Thyroid gland (tissue), 4 donors: ENCODE data around the gene CD38. TPM values are rescaled to one million over a fixed set of nuclear protein-coding genes. Genes with fewer than 3 reads are reported as not detected.

Experiments used
- DNase-seq, 2 donors: peaks; one replicate each; pipeline ENCODE4 v3.0.0-alpha.2; 2019
- H3K27ac ChIP-seq, 3 donors: fragments of 200-600 bp; sonication (generic); 1 replicate in 2 of 3; 2 replicates in 1 of 3; pipeline ENCODE4 v1.5.1; 2016 to 2019; ENCODE audit warnings: mild to moderate bottlenecking in 1 of 3, moderate library complexity in 1 of 3
- H3K27me3 ChIP-seq: fragments of 200-600 bp; sonication (generic); one replicate; pipeline ENCODE4 v1.5.1; 2019
- H3K36me3 ChIP-seq, 2 donors: fragments of 200-600 bp; sonication (generic); one replicate each; pipeline ENCODE4 v1.5.1; 2016 to 2019
- H3K4me1 ChIP-seq, 2 donors: fragments of 200-600 bp; sonication (generic); one replicate each; pipeline ENCODE4 v1.5.1; 2017 to 2019
- H3K4me3 ChIP-seq, 3 donors: fragments of 200-600 bp; sonication (generic); replicated peaks in 1 of 3; 1 replicate in 2 of 3; 2 replicates in 1 of 3; pipeline ENCODE4 v1.5.1; 2016; ENCODE audit warnings: mild to moderate bottlenecking in 1 of 3
- H3K9me3 ChIP-seq: fragments of 200-600 bp; sonication (generic); one replicate; pipeline ENCODE4 v1.5.1; 2017
- CTCF ChIP-seq, 6 experiments: fragments of 200-600 bp in 3 of 6; fragments of 450-650 bp in 3 of 6; sonication (generic) in 3 of 6; IDR thresholded peaks; one replicate each; pipeline ENCODE4 v1.5.1; 2016 to 2019; ENCODE audit warnings: antibody characterized with exemption in 6 of 6, mild to moderate bottlenecking in 2 of 6, inconsistent platforms in 1 of 6, moderate library complexity in 1 of 6
- POLR2A ChIP-seq, 2 donors: fragments of 450-650 bp; IDR thresholded peaks; one replicate each; pipeline ENCODE4 v1.6.1; 2017; ENCODE audit warnings: antibody characterized with exemption in 2 of 2, mild to moderate bottlenecking in 2 of 2, moderate library complexity in 1 of 2
- WGBS, 2 donors: methylation state at CpG; one replicate each; pipeline ENCODE4 v1.1.5; 2017; 5-methylcytosine and 5-hydroxymethylcytosine counted together
- intact Hi-C: fragments of 100-400 bp; cut with DNase I; formaldehyde crosslinking; loops from one replicate; pipeline ENCODE4 v1.15.1; 2023
- total RNA-seq, 4 donors: library from RNA; depleted of rRNA; stranded (reverse); fragments of >200 nt; gene quantifications; one replicate each; pipeline ENCODE4 v1.2.3, GENCODE V29; 2016

Gene CD38
- total RNA-seq, 4 donors from 2014 or later: 3.7 to 13.3 (median 9.5) TPM

DNA sequence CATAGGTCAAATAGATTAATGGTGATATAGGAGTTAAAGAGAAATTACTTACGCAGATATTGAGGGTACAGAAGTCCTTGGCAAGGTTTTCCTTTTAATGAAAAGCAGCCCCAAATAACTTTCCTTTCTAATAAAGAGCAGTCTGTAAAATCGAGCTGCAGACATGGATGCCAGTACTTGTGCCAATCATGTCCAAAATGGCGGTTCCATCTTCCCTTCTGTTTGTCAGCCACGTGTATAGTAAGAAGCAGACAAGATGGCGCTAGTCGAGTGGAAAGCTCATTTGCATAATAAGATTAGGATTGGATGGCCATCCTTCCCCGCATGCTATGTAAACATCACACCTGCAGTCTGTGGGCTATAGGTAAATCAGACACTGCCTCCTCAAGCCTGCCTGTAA is 92.0 kb downstream of the CD38 start:
- DNase-seq: no peak
- no peaks in the 10 kb centered on the region for H3K36me3 ChIP-seq
- WGBS, 2 donors: 81 to 83% methylated on average over 7 of the region's 7 CpGs
- H3K4me1 ChIP-seq: no peaks in the 10 kb centered on the region
- no peak overlapping the region for H3K27ac ChIP-seq
- H3K4me3 ChIP-seq: no peak overlapping the region
- intact Hi-C loops: no loop called here
- H3K9me3 ChIP-seq: no peaks in the 10 kb centered on the region
- H3K27me3 ChIP-seq: no peaks in the 10 kb centered on the region
- no peak for TF ChIP-seq POLR2A (IDR thresholded peaks at IDR 0.05)
- no peak for TF ChIP-seq CTCF (IDR thresholded peaks at IDR 0.05)

GRCh38 chr4:15870921-15871664 is 93.0 kb downstream of the CD38 start:
- no peak for TF ChIP-seq POLR2A (IDR thresholded peaks at IDR 0.05)
- no peak for TF ChIP-seq CTCF (IDR thresholded peaks at IDR 0.05)
- intact Hi-C loops: no loop called here
- no peaks in the 10 kb centered on the region for H3K9me3 ChIP-seq
- WGBS, 2 donors: 84 to 91% methylated on average over 4 of the region's 4 CpGs
- no peak overlapping the region for H3K27ac ChIP-seq
- H3K4me1 ChIP-seq: no peaks in the 10 kb centered on the region
- DNase-seq: no peak
- H3K27me3 ChIP-seq: no peaks in the 10 kb centered on the region
- no peaks in the 10 kb centered on the region for H3K36me3 ChIP-seq
- H3K4me3 ChIP-seq: no peak overlapping the region

GRCh38 chr4:15873117-15873516 is 95.0 kb downstream of the CD38 start:
- no peaks in the 10 kb centered on the region for H3K9me3 ChIP-seq
- no peaks in the 10 kb centered on the region for H3K4me1 ChIP-seq
- TF ChIP-seq POLR2A (IDR thresholded peaks at IDR 0.05): no peak
- no peak overlapping the region for H3K4me3 ChIP-seq
- 79 to 88% methylated on average over 6 of the region's 6 CpGs for WGBS, 2 donors
- intact Hi-C loops: no loop called here
- DNase-seq: no peak
- no peaks in the 10 kb centered on the region for H3K36me3 ChIP-seq
- no peak overlapping the region for H3K27ac ChIP-seq
- H3K27me3 ChIP-seq: no peaks in the 10 kb centered on the region

GRCh38 chr4:15874671-15875070 is 96.5 kb downstream of the CD38 start:
- WGBS, 2 donors: 72 to 79% methylated on average over 4 of the region's 4 CpGs
- intact Hi-C loops: no loop called here
- no peaks in the 10 kb centered on the region for H3K9me3 ChIP-seq

GRCh38 chr4:15875663-15876460 is 97.7 kb downstream of the CD38 start:
- Histone ChIP-seq H3K4me3 (no peak overlapping the region), H3K27me3 (no peaks in the 10 kb centered on the region), H3K27ac (no peak overlapping the region), H3K9me3 (no peaks in the 10 kb centered on the region), H3K4me1 (no peaks in the 10 kb centered on the region), H3K36me3 (no peaks in the 10 kb centered on the region)
- WGBS, 2 donors: 55 to 61% methylated on average over 5 of the region's 5 CpGs
- intact Hi-C loops: no loop called here
- DNase-seq: no peak
- TF ChIP-seq CTCF (IDR thresholded peaks at IDR 0.05) (no peak), POLR2A (IDR thresholded peaks at IDR 0.05) (no peak)

More at GRCh38 chr4:15874671-15875070, 96.5 kb downstream of the CD38 start:
- Histone ChIP-seq H3K27me3 (no peaks in the 10 kb centered on the region), H3K36me3 (no peaks in the 10 kb centered on the region), H3K4me1 (no peaks in the 10 kb centered on the region), H3K4me3 (no peak overlapping the region), H3K27ac (no peak overlapping the region)
- no peak for DNase-seq
- TF ChIP-seq POLR2A (IDR thresholded peaks at IDR 0.05) (no peak), CTCF (IDR thresholded peaks at IDR 0.05) (no peak)
